Lower lobe of right lung (tissue), 2 donors: ENCODE measurements around the gene NBPF10. TPM values are rescaled to one million over a fixed set of nuclear protein-coding genes. Genes with fewer than 3 reads are reported as not detected.
"Not testable (repeated sequence)": the region's sequence is repeated elsewhere in the genome, so short reads cannot be mapped to it uniquely, and the experiment has no call there.

Source experiments
- ATAC-seq, 2 donors: fragments of 200-7000 bp; cut with Tn5 transposase; one replicate each; pipeline ENCODE4 v1.9.1; 2020 to 2022; ENCODE audit warnings: mild to moderate bottlenecking in 2 of 2, moderate library complexity in 2 of 2
- DNase-seq: peaks from one replicate; pipeline ENCODE4 v3.0.0-alpha.2; 2020
- H3K27ac ChIP-seq: fragments of 200-600 bp; one replicate; pipeline ENCODE4 v1.8.0; 2022
- H3K27me3 ChIP-seq: fragments of 200-600 bp; one replicate; pipeline ENCODE4 v1.8.0; 2022; ENCODE audit warnings: low read depth
- H3K36me3 ChIP-seq: fragments of 200-600 bp; one replicate; pipeline ENCODE4 v1.8.0; 2022; ENCODE audit warnings: mild to moderate bottlenecking
- H3K4me1 ChIP-seq: fragments of 200-600 bp; one replicate; pipeline ENCODE4 v1.8.0; 2022
- H3K4me3 ChIP-seq: fragments of 200-600 bp; one replicate; pipeline ENCODE4 v1.8.0; 2022; ENCODE audit warnings: mild to moderate bottlenecking
- H3K9me3 ChIP-seq: fragments of 200-600 bp; one replicate; pipeline ENCODE4 v1.8.0; 2022
- CTCF ChIP-seq: fragments of 200-600 bp; IDR thresholded peaks from one replicate; pipeline ENCODE4 v1.8.0; 2022; ENCODE audit warnings: antibody characterized with exemption, mild to moderate bottlenecking
- intact Hi-C: fragments of 100-400 bp; cut with DNase I; formaldehyde crosslinking; loops from one replicate; pipeline ENCODE4 v1.11.0; 2022
- long read RNA-seq: library from polyadenylated mRNA; unstranded; transcript quantifications from one replicate; pipeline ENCODE4 v2.0.0, GENCODE V29; 2021
- total RNA-seq: library from RNA; stranded (reverse); fragmentation: NEBNext Ultra II Directional; extraction: Animal tissue kit (Norgen Biotek cat#: 25700); gene quantifications from one replicate; pipeline ENCODE4 v1.2.1, GENCODE V29; 2021
- donor health status: DM: no; HTN: yes; CAD: no; lungs with severe emphysema.

NBPF10 gene, protein sequence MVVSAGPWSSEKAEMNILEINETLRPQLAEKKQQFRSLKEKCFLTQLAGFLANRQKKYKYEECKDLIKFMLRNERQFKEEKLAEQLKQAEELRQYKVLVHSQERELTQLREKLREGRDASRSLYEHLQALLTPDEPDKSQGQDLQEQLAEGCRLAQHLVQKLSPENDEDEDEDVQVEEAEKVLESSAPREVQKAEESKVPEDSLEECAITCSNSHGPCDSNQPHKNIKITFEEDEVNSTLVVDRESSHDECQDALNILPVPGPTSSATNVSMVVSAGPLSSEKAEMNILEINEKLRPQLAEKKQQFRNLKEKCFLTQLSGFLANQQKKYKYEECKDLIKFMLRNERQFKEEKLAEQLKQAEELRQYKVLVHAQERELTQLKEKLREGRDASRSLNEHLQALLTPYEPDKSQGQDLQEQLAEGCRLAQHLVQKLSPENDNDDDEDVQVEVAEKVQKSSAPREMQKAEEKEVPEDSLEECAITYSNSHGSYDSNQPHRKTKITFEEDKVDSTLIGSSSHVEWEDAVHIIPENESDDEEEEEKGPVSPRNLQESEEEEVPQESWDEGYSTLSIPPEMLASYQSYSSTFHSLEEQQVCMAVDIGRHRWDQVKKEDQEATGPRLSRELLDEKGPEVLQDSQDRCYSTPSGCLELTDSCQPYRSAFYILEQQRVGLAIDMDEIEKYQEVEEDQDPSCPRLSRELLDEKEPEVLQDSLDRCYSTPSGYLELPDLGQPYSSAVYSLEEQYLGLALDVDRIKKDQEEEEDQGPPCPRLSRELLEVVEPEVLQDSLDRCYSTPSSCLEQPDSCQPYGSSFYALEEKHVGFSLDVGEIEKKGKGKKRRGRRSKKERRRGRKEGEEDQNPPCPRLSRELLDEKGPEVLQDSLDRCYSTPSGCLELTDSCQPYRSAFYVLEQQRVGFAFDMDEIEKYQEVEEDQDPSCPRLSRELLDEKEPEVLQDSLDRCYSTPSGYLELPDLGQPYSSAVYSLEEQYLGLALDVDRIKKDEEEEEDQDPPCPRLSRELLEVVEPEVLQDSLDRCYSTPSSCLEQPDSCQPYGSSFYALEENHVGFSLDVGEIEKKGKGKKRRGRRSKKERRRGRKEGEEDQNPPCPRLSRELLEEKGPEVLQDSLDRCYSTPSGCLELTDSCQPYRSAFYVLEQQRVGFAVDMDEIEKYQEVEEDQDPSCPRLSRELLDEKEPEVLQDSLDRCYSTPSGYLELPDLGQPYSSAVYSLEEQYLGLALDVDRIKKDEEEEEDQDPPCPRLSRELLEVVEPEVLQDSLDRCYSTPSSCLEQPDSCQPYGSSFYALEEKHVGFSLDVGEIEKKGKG (N-terminal part only)
- 3.2 TPM for total RNA-seq
- long read RNA-seq, partial matches to known transcripts: 26 of 32 reads
- long read RNA-seq, other reads (novel, unspliced or antisense): 6 of 32 reads

DNA sequence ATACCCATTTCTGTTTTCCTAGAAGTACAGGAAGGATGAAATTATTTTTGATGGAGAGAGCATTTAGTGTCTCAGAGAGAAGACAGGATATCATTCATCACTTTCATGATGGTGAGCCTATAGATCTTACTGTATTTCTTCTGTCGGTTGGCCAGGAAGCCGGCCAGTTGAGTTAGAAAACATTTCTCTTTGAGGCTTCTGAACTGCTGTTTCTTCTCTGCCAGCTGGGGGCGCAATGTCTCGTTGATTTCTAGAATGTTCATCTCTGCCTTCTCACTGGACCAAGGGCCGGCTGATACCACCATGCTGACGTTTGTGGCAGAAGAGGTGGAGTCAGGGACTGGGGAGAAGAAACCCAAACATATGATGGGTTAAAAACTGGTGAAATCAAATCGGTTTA, at the start of gene NBPF10:
Gene NBPF10, minus strand, starts transcription at position 340 of the 400 bp plus-strand sequence. Its CDS starts 35 bp downstream, at position 305.
- H3K27me3 ChIP-seq, H3K36me3 ChIP-seq, ATAC-seq, DNase-seq, H3K9me3 ChIP-seq, H3K4me1 ChIP-seq, intact Hi-C loops, H3K4me3 ChIP-seq, H3K27ac ChIP-seq: not testable (repeated sequence)
- TF ChIP-seq CTCF: peak; percentile 16

- H3K36me3 ChIP-seq, H3K4me1 ChIP-seq, ATAC-seq, H3K4me3 ChIP-seq, intact Hi-C loops, H3K9me3 ChIP-seq, H3K27ac ChIP-seq, H3K27me3 ChIP-seq: not testable (repeated sequence)
- DNase-seq: peak; percentile 19
These were observed 29.9 kb upstream of the NBPF10 start for GRCh38 chr1:146174531-146174930.

GRCh38 chr1:146167740-146168139, 23.1 kb upstream of the NBPF10 start:
- H3K36me3 ChIP-seq, H3K9me3 ChIP-seq, DNase-seq, H3K4me3 ChIP-seq, H3K27me3 ChIP-seq, intact Hi-C loops, H3K4me1 ChIP-seq, ATAC-seq, H3K27ac ChIP-seq: not testable (repeated sequence)

- ATAC-seq, H3K9me3 ChIP-seq, DNase-seq, H3K4me3 ChIP-seq, H3K36me3 ChIP-seq, H3K27ac ChIP-seq, H3K27me3 ChIP-seq, intact Hi-C loops, H3K4me1 ChIP-seq: not testable (repeated sequence)
These were observed 22.7 kb upstream of the NBPF10 start for GRCh38 chr1:146167273-146167672.

Other genes with a start within 250 kb of the NBPF10 start
- 7.7 TPM for gene ITGA10, start 234.8 kb downstream of the NBPF10 start, total RNA-seq
- 28.6 TPM for gene PEX11B, start 226.1 kb downstream of the NBPF10 start, total RNA-seq
- 109 TPM for gene RBM8A, start 217.3 kb downstream of the NBPF10 start, total RNA-seq
- 30.9 TPM for gene LIX1L, start 186.8 kb downstream of the NBPF10 start, total RNA-seq
- 0.41 TPM for gene ANKRD34A, start 180.2 kb downstream of the NBPF10 start, total RNA-seq
- 25.4 TPM for gene POLR3GL, start 180.1 kb downstream of the NBPF10 start, total RNA-seq
- gene TXNIP, start 148.2 kb downstream of the NBPF10 start, total RNA-seq: 1,554 TPM
- gene HJV, start 123.1 kb downstream of the NBPF10 start, total RNA-seq: not detected
- 38.2 TPM for gene NOTCH2NLA, start 84.2 kb upstream of the NBPF10 start, total RNA-seq